ENCODE data around the gene G6PC2. TPM values are rescaled to one million over a fixed set of nuclear protein-coding genes. Genes with fewer than 3 reads are reported as not detected.
"Not testable (repeated sequence)": the region's sequence is repeated elsewhere in the genome, so short reads cannot be mapped to it uniquely, and the experiment has no call there.

G6PC2 gene
- total and polyA plus RNA-seq, 10 of the 15 experiments (the other 5 are each of a cell fraction or from before 2014, with no cell fraction given) = not detected

- intact Hi-C loops (cut with micrococcal nuclease; ENCODE audit: unreplicated experiment) (no loop called here), in situ Hi-C loops (cut with MboI) (no loop called here)
- CTCF ChIA-PET = interaction anchor here (0.7 kb wide), 1 partner anchor 11 kb away, joined by 3 read pairs; no protein-coding TSS in a partner anchor
- Histone ChIP-seq H3K4me3 (no peak overlapping the region), H3K27ac (ENCODE audit: control insufficient read depth, insufficient read depth) (no peak overlapping the region), H3K36me3 (ENCODE audit: control insufficient read depth in 2 of 2, insufficient read depth in 2 of 2, low read length in 1 of 2) (no peaks in the 10 kb centered on the region; a peak in 1 of 4 replicates), H4K20me1 (ENCODE audit: control insufficient read depth, insufficient read depth) (no peaks in the 10 kb centered on the region), H3K4me2 (ENCODE audit: control insufficient read depth, insufficient read depth) (no peak overlapping the region), H3K9ac (ENCODE audit: control insufficient read depth, insufficient read depth, low read length) (no peak overlapping the region), H3K9me3 (replicated peaks; ENCODE audit: control insufficient read depth, insufficient read depth, low read length) (no peaks in the 10 kb centered on the region), H3K4me1 (ENCODE audit: control insufficient read depth, insufficient read depth, low read length) (no peaks in the 10 kb centered on the region), H2AFZ (ENCODE audit: control insufficient read depth, low read depth, low read length) (no peak overlapping the region), H3K79me2 (ENCODE audit: control insufficient read depth, insufficient read depth, low read length) (no peaks in the 10 kb centered on the region), H3K27me3 (replicated peaks in 1 of 2; ENCODE audit: control insufficient read depth in 2 of 2, insufficient read depth in 2 of 2, low read length in 1 of 2) (no peaks in the 10 kb centered on the region)
- FAIRE-seq = peak; percentile 57
- ATAC-seq = no peak
- 61% methylated on average over 6 of the region's 6 CpGs for WGBS (ENCODE audit: insufficient coverage, insufficient replicate concordance, low lambda C conversion rate, missing lambda C conversion rate)
- SMC1A ChIA-PET (ENCODE audit: uncharacterized antibody, unreplicated experiment) = no interaction called here
- TF ChIP-seq, protein P1, sequence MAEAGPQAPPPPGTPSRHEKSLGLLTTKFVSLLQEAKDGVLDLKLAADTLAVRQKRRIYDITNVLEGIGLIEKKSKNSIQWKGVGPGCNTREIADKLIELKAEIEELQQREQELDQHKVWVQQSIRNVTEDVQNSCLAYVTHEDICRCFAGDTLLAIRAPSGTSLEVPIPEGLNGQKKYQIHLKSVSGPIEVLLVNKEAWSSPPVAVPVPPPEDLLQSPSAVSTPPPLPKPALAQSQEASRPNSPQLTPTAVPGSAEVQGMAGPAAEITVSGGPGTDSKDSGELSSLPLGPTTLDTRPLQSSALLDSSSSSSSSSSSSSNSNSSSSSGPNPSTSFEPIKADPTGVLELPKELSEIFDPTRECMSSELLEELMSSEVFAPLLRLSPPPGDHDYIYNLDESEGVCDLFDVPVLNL (IDR thresholded peaks at IDR 0.05; ENCODE audit: low read depth, low read length) = no peak
- TF ChIP-seq RAD51 (IDR thresholded peaks at IDR 0.05) (no peak), ASH2L (IDR thresholded peaks at IDR 0.05; ENCODE audit: borderline replicate concordance, low read depth) (no peak), FOS (IDR thresholded peaks at IDR 0.05; ENCODE audit: borderline replicate concordance, extremely low read depth, insufficient read length) (no peak), JUNB (IDR thresholded peaks at IDR 0.05) (no peak), POU2F2 (IDR thresholded peaks at IDR 0.05; ENCODE audit: borderline replicate concordance, low read depth, low read length) (no peak)
- POLR2A ChIA-PET = no interaction called here
- no peak for DNase-seq (ENCODE audit: low read depth, low spot score)
- no TSS peak for BruUV-seq (replicated peaks)
- RAD21 ChIA-PET (ENCODE audit: unreplicated experiment) = no interaction called here
These were observed 26.6 kb upstream of the G6PC2 start for GRCh38 chr2:168874368-168875054.

GRCh38 chr2:168882163-168882562 is 18.9 kb upstream of the G6PC2 start:
- H3K36me3 ChIP-seq (ENCODE audit: control insufficient read depth in 2 of 2, insufficient read depth in 2 of 2, low read length in 1 of 2); H2AFZ ChIP-seq (ENCODE audit: control insufficient read depth, low read depth, low read length); intact Hi-C loops (cut with micrococcal nuclease; ENCODE audit: unreplicated experiment); CTCF ChIA-PET; in situ Hi-C loops (cut with MboI); FAIRE-seq; SMC1A ChIA-PET (ENCODE audit: uncharacterized antibody, unreplicated experiment); H3K27ac ChIP-seq (ENCODE audit: control insufficient read depth, insufficient read depth); RAD21 ChIA-PET (ENCODE audit: unreplicated experiment); H3K9ac ChIP-seq (ENCODE audit: control insufficient read depth, insufficient read depth, low read length); H3K27me3 ChIP-seq (replicated peaks in 1 of 2; ENCODE audit: control insufficient read depth in 2 of 2, insufficient read depth in 2 of 2, low read length in 1 of 2); POLR2A ChIA-PET; DNase-seq (ENCODE audit: low read depth, low spot score); H3K4me3 ChIP-seq; H3K9me3 ChIP-seq (replicated peaks; ENCODE audit: control insufficient read depth, insufficient read depth, low read length); BruUV-seq (replicated peaks); H3K4me2 ChIP-seq (ENCODE audit: control insufficient read depth, insufficient read depth); ATAC-seq; H3K79me2 ChIP-seq (ENCODE audit: control insufficient read depth, insufficient read depth, low read length); H4K20me1 ChIP-seq (ENCODE audit: control insufficient read depth, insufficient read depth); H3K4me1 ChIP-seq (ENCODE audit: control insufficient read depth, insufficient read depth, low read length): not testable (repeated sequence)
- WGBS (ENCODE audit: insufficient coverage, insufficient replicate concordance, low lambda C conversion rate, missing lambda C conversion rate) = 97% methylated on average over 12 of the region's 12 CpGs
